GM21786 (cell line): ENCODE data around the gene PUS1.

Source experiments
- ATAC-seq: cut with Tn5 transposase; IDR thresholded peaks from one replicate; pipeline ENCODE4 v1.9.1; 2021; ENCODE audit not compliant: unreplicated experiment

PUS1 gene

GRCh38 chr12:131915823-131916222 is 13.3 kb upstream of the PUS1 start:
- ATAC-seq, result no peak

GRCh38 chr12:131916306-131917138 is 12.6 kb upstream of the PUS1 start:
- no peak for ATAC-seq

GRCh38 chr12:131917139-131917710 is 11.9 kb upstream of the PUS1 start:
- no peak for ATAC-seq

- ATAC-seq, result no peak
Measured at GRCh38 chr12:131917711-131918306, 11.3 kb upstream of the PUS1 start.

- no peak for ATAC-seq
Measured at GRCh38 chr12:131918311-131919050, 10.6 kb upstream of the PUS1 start.

- ATAC-seq, result no peak
Measured at GRCh38 chr12:131919051-131919347, 10.1 kb upstream of the PUS1 start.

GRCh38 chr12:131919366-131920156 is 9.5 kb upstream of the PUS1 start:
- ATAC-seq, result no peak

GRCh38 chr12:131920157-131920508 is 8.9 kb upstream of the PUS1 start:
- ATAC-seq, result no peak

GRCh38 chr12:131920902-131921840 is 7.9 kb upstream of the PUS1 start:
- ATAC-seq, result no peak

GRCh38 chr12:131921866-131922769 is 7.0 kb upstream of the PUS1 start:
- no peak for ATAC-seq

GRCh38 chr12:131922772-131923171 is 6.3 kb upstream of the PUS1 start:
- no peak for ATAC-seq

GRCh38 chr12:131923260-131923659 is 5.8 kb upstream of the PUS1 start:
- peak; percentile 76 for ATAC-seq

GRCh38 chr12:131927110-131928079 is 1.7 kb upstream of the PUS1 start:
- ATAC-seq, result no peak

GRCh38 chr12:131928080-131928710 is 881 bp upstream of the PUS1 start:
- no peak for ATAC-seq

- no peak for ATAC-seq
Measured at GRCh38 chr12:131929581-131930456, 743 bp downstream of the PUS1 start.

GRCh38 chr12:131930510-131930909 is 1.4 kb downstream of the PUS1 start:
- ATAC-seq, result no peak
